Measurements from ENCODE around the gene DHX35. TPM values are rescaled to one million over a fixed set of nuclear protein-coding genes. Genes with fewer than 3 reads are reported as not detected.

The DHX35 gene
- total RNA-seq, 2 donors from 2014 or later: 12.2 to 16.1 TPM

- TF ChIP-seq CTCF (conservative IDR thresholded peaks at IDR 0.05): no peak
- Histone ChIP-seq H3K27ac (ENCODE audit: low read depth, low read length) (no peak overlapping the region), H3K36me3 (ENCODE audit: control insufficient read depth, insufficient read depth, low read length) (peaks cover 41% of the 10 kb centered on the region), H3K9ac (ENCODE audit: extremely low read depth, low read length, poor library complexity, severe bottlenecking) (no peak overlapping the region), H3K4me3 (ENCODE audit: low read length) (no peak overlapping the region), H3K4me1 (ENCODE audit: control insufficient read depth, insufficient read depth, low read length) (no peaks in the 10 kb centered on the region), H3K9me3 (ENCODE audit: control insufficient read depth, low read length) (no peaks in the 10 kb centered on the region), H3K27me3 (ENCODE audit: control insufficient read depth, insufficient read depth, low read length, poor library complexity, severe bottlenecking) (no peaks in the 10 kb centered on the region)
- no peak overlapping the region for H3K27ac Mint-ChIP-seq
- H3K4me1 Mint-ChIP-seq: peaks cover 3% of the 10 kb centered on the region
- H3K27me3 Mint-ChIP-seq (ENCODE audit: insufficient read depth): no peaks in the 10 kb centered on the region
- 85 to 94% methylated on average over 3 to 4 of the region's 4 CpGs for WGBS, 2 experiments (ENCODE audit: insufficient coverage in 1 of 2, insufficient read length in 1 of 2)
- H3K9me3 Mint-ChIP-seq: no peaks in the 10 kb centered on the region
- DNase-seq: no peak
- peaks cover 19% of the 10 kb centered on the region for H3K36me3 Mint-ChIP-seq (ENCODE audit: low read depth)
- H3K4me3 Mint-ChIP-seq: no peak overlapping the region
These were observed 44.5 kb upstream of the DHX35 start for GRCh38 chr20:38917657-38918056.

- H3K27me3 Mint-ChIP-seq (ENCODE audit: insufficient read depth): no peaks in the 10 kb centered on the region
- H3K27me3 ChIP-seq (ENCODE audit: control insufficient read depth, insufficient read depth, low read length, poor library complexity, severe bottlenecking): no peaks in the 10 kb centered on the region
- H3K36me3 ChIP-seq (ENCODE audit: control insufficient read depth, insufficient read depth, low read length): peaks cover 41% of the 10 kb centered on the region
- DNase-seq: no peak
- no peak overlapping the region for H3K4me3 Mint-ChIP-seq
- peaks cover 16% of the 10 kb centered on the region for H3K36me3 Mint-ChIP-seq (ENCODE audit: low read depth)
- H3K27ac ChIP-seq (ENCODE audit: low read depth, low read length): no peak overlapping the region
- no peak for TF ChIP-seq CTCF (conservative IDR thresholded peaks at IDR 0.05)
- WGBS, 2 experiments (ENCODE audit: insufficient coverage in 1 of 2, insufficient read length in 1 of 2): 95 to 99% methylated on average over 15 to 19 of the region's 19 CpGs
- H3K4me3 ChIP-seq (ENCODE audit: low read length): no peak overlapping the region
- H3K9me3 Mint-ChIP-seq: no peaks in the 10 kb centered on the region
- H3K27ac Mint-ChIP-seq: no peak overlapping the region
- no peak overlapping the region for H3K9ac ChIP-seq (ENCODE audit: extremely low read depth, low read length, poor library complexity, severe bottlenecking)
- peaks cover 3% of the 10 kb centered on the region for H3K4me1 Mint-ChIP-seq
- no peaks in the 10 kb centered on the region for H3K4me1 ChIP-seq (ENCODE audit: control insufficient read depth, insufficient read depth, low read length)
- H3K9me3 ChIP-seq (ENCODE audit: control insufficient read depth, low read length): no peaks in the 10 kb centered on the region
These were observed 44.0 kb upstream of the DHX35 start for GRCh38 chr20:38918172-38918571.

- TF ChIP-seq CTCF (conservative IDR thresholded peaks at IDR 0.05): no peak
- Histone ChIP-seq H3K36me3 (ENCODE audit: control insufficient read depth, insufficient read depth, low read length) (peaks cover 34% of the 10 kb centered on the region), H3K9ac (ENCODE audit: extremely low read depth, low read length, poor library complexity, severe bottlenecking) (no peak overlapping the region), H3K27ac (ENCODE audit: low read depth, low read length) (no peak overlapping the region), H3K4me3 (ENCODE audit: low read length) (no peak overlapping the region), H3K27me3 (ENCODE audit: control insufficient read depth, insufficient read depth, low read length, poor library complexity, severe bottlenecking) (no peaks in the 10 kb centered on the region), H3K4me1 (ENCODE audit: control insufficient read depth, insufficient read depth, low read length) (no peaks in the 10 kb centered on the region), H3K9me3 (ENCODE audit: control insufficient read depth, low read length) (no peaks in the 10 kb centered on the region)
- WGBS, 2 experiments (ENCODE audit: insufficient coverage in 1 of 2, insufficient read length in 1 of 2): 92% methylated on average over 7 of the region's 7 CpGs; no CpG with 5 or more reads in 1 of the 2 experiments
- no peaks in the 10 kb centered on the region for H3K9me3 Mint-ChIP-seq
- DNase-seq: no peak
- H3K36me3 Mint-ChIP-seq (ENCODE audit: low read depth): peaks cover 13% of the 10 kb centered on the region
- H3K4me1 Mint-ChIP-seq: no peaks in the 10 kb centered on the region
- no peak overlapping the region for H3K4me3 Mint-ChIP-seq
- H3K27me3 Mint-ChIP-seq (ENCODE audit: insufficient read depth): no peaks in the 10 kb centered on the region
- H3K27ac Mint-ChIP-seq: no peak overlapping the region
These were observed 42.5 kb upstream of the DHX35 start for GRCh38 chr20:38919683-38920082.

Data from endodermal cell (in vitro differentiated cells).